ENCODE results near the gene GPRC5A. TPM values are rescaled to one million over a fixed set of nuclear protein-coding genes. Genes with fewer than 3 reads are reported as not detected.

GPRC5A gene
- total RNA-seq, 1 experiment from 2014 or later: 468 TPM

- peaks cover 90% of the 10 kb centered on the region for H3F3A ChIP-seq (ENCODE audit: insufficient read depth, low read depth)
- BruUV-seq (replicated peaks): no TSS peak
- TF ChIP-seq CTCF (conservative IDR thresholded peaks at IDR 0.05): no peak
- TF ChIP-seq EZH2 (IDR thresholded peaks at IDR 0.05; ENCODE audit: low read depth): no peak
- peaks cover 100% of the 10 kb centered on the region for H3K79me2 ChIP-seq (ENCODE audit: low read depth)
- peaks cover 93% of the 10 kb centered on the region for H4K20me1 ChIP-seq (ENCODE audit: insufficient read depth)
- CTCF ChIA-PET: interaction anchor here (0.7 kb wide), 1 partner anchor 10 kb away, joined by 8 read pairs; no protein-coding TSS in a partner anchor
- H3K27ac ChIP-seq: peak overlapping the region; percentile 76
- DNase-seq: peak in 1 of 2 experiments; percentile 31
- peaks cover 74% of the 10 kb centered on the region for H3K4me1 ChIP-seq (replicated peaks; ENCODE audit: insufficient read depth)
- H3K27me3 ChIP-seq (ENCODE audit: insufficient read depth, low read depth): no peaks in the 10 kb centered on the region
- H3K9me2 ChIP-seq (ENCODE audit: insufficient read depth): no peaks in the 10 kb centered on the region
- POLR2A ChIA-PET (ENCODE audit: unreplicated experiment): interaction anchor here (0.6 kb wide), 4 partner anchors 63 to 119 kb away, joined by 4 to 7 read pairs (median 5); no protein-coding TSS in a partner anchor
- no peaks in the 10 kb centered on the region for H3K9me3 ChIP-seq (ENCODE audit: insufficient read depth, low read depth)
- H3K36me3 ChIP-seq (ENCODE audit: low read depth): peaks cover 63% of the 10 kb centered on the region
- H3K4me3 ChIP-seq: peak overlapping the region; percentile 17; the same call in 1 of the 2 replicates
- H2AFZ ChIP-seq: no peak overlapping the region
- intact Hi-C loops (cut with micrococcal nuclease; ENCODE audit: unreplicated experiment): loop anchor here (10.0 kb wide), 1 partner anchor 197 kb away; no protein-coding TSS in a partner anchor
- peak overlapping the region; percentile 85 for H3K4me2 ChIP-seq
Observed at GRCh38 chr12:12898136-12898717, 6.9 kb downstream of the GPRC5A start.

- POLR2A ChIA-PET (ENCODE audit: unreplicated experiment): interaction anchor here (0.6 to 0.7 kb wide), 4 partner anchors 76 to 500 kb away, joined by 3 to 11 read pairs (median 4); no protein-coding TSS in a partner anchor
Observed at GRCh38 chr12:12898911-12899511, 7.6 kb downstream of the GPRC5A start.

More at GRCh38 chr12:12898911-12899511, 7.6 kb downstream of the GPRC5A start:
- Histone ChIP-seq H3K36me3 (ENCODE audit: low read depth) (peaks cover 63% of the 10 kb centered on the region), H3K27ac (peak overlapping the region; percentile 76), H3K4me1 (replicated peaks; ENCODE audit: insufficient read depth) (peaks cover 82% of the 10 kb centered on the region), H3K27me3 (ENCODE audit: insufficient read depth, low read depth) (no peaks in the 10 kb centered on the region), H3K79me2 (ENCODE audit: low read depth) (peaks cover 100% of the 10 kb centered on the region), H3K4me3 (peak overlapping the region; percentile 17; the same call in 1 of the 2 replicates), H3K9me2 (ENCODE audit: insufficient read depth) (no peaks in the 10 kb centered on the region), H4K20me1 (ENCODE audit: insufficient read depth) (peaks cover 93% of the 10 kb centered on the region), H3F3A (ENCODE audit: insufficient read depth, low read depth) (peaks cover 89% of the 10 kb centered on the region), H3K9me3 (ENCODE audit: insufficient read depth, low read depth) (no peaks in the 10 kb centered on the region), H3K4me2 (peak overlapping the region; percentile 85), H2AFZ (no peak overlapping the region)
- peak in 1 of 2 experiments; percentile 23 for DNase-seq
- intact Hi-C loops (cut with micrococcal nuclease; ENCODE audit: unreplicated experiment): loop anchor here (10.0 kb wide), 1 partner anchor 196 kb away; no protein-coding TSS in a partner anchor
- BruUV-seq (replicated peaks): no TSS peak
- TF ChIP-seq CTCF (conservative IDR thresholded peaks at IDR 0.05) (no peak), EZH2 (IDR thresholded peaks at IDR 0.05; ENCODE audit: low read depth) (no peak)
- CTCF ChIA-PET: interaction anchor here (0.9 kb wide), 1 partner anchor 62 kb away, joined by 3 read pairs; no protein-coding TSS in a partner anchor
